WTC11 (cell line): ENCODE results near the gene CAMSAP1. TPM values are rescaled to one million over a fixed set of nuclear protein-coding genes. Genes with fewer than 3 reads are reported as not detected.

ENCODE experiments used
- ATAC-seq: fragments of 200-7000 bp; cut with Tn5 transposase; 2 replicates; pipeline ENCODE4 v1.10.0; 2021; ENCODE audit warnings: mild to moderate bottlenecking, moderate library complexity
- CTCF ChIA-PET: fragments of 300-600 bp; sonication (Branson Sonifier 250); formaldehyde crosslinking; loops from one replicate; lab custom pipeline; 2021; ENCODE audit warnings: antibody characterized with exemption; lab: Charles Lee
- POLR2A ChIA-PET: fragments of 350-600 bp; sonication (Branson Sonifier 250); formaldehyde crosslinking; loops from one replicate; lab custom pipeline; 2021; ENCODE audit warnings: antibody characterized with exemption; lab: Charles Lee
- DNase-seq: peaks from one replicate; pipeline ENCODE4 v3.0.0; 2021; ENCODE audit warnings: low spot score
- H3K27ac Mint-ChIP-seq: 2 replicates; pipeline ENCODE4 v1.8.0; 2021; ENCODE audit warnings: mixed read lengths
- H3K27me3 Mint-ChIP-seq: 2 replicates; pipeline ENCODE4 v1.8.0; 2021; ENCODE audit warnings: low read depth, mild to moderate bottlenecking, moderate library complexity, mixed read lengths
- H3K36me3 Mint-ChIP-seq: 2 replicates; pipeline ENCODE4 v1.8.0; 2021; ENCODE audit warnings: mixed read lengths
- H3K4me1 Mint-ChIP-seq: 2 replicates; pipeline ENCODE4 v1.8.0; 2022; ENCODE audit warnings: mixed read lengths
- H3K4me3 Mint-ChIP-seq: 2 replicates; pipeline ENCODE4 v1.8.0; 2021; ENCODE audit warnings: mild to moderate bottlenecking, moderate library complexity, mixed read lengths
- H3K9me3 Mint-ChIP-seq: 2 replicates; pipeline ENCODE4 v1.8.0; 2021; ENCODE audit warnings: mixed read lengths
- GTF2I ChIP-seq: fragments of 250-450 bp; sonication (Bioruptor Pico); conservative IDR thresholded peaks from 2 replicates; pipeline ENCODE4 v1.4.0; 2021; ENCODE audit warnings: mild to moderate bottlenecking
- MXD4 ChIP-seq: fragments of 250-450 bp; sonication (Bioruptor Pico); IDR thresholded peaks from 2 replicates; pipeline ENCODE4 v1.8.0; 2021; ENCODE audit warnings: mild to moderate bottlenecking, moderate library complexity, borderline replicate concordance
- NR3C1 ChIP-seq: sonication (generic); formaldehyde crosslinking; conservative IDR thresholded peaks from 2 replicates; pipeline ENCODE4 v1.8.1; 2023; ENCODE audit warnings: low read depth, mild to moderate bottlenecking, missing genetic modification reagents
- RORB ChIP-seq: fragments of 250-450 bp; sonication (Bioruptor Pico); IDR thresholded peaks from 2 replicates; pipeline ENCODE4 v1.9.0; 2021; ENCODE audit warnings: mild to moderate bottlenecking
- ZNF121 ChIP-seq: sonication (generic); formaldehyde crosslinking; IDR thresholded peaks from 2 replicates; pipeline ENCODE4 v1.8.0; 2023; ENCODE audit warnings: missing genetic modification reagents
- ZNF138 ChIP-seq: sonication (generic); formaldehyde crosslinking; conservative IDR thresholded peaks from 2 replicates; pipeline ENCODE4 v1.8.1; 2022; ENCODE audit warnings: mild to moderate bottlenecking, moderate library complexity, missing genetic modification reagents
- ZNF219 ChIP-seq: sonication (generic); formaldehyde crosslinking; IDR thresholded peaks from 2 replicates; pipeline ENCODE4 v1.8.0; 2023; ENCODE audit warnings: missing genetic modification reagents, mild to moderate bottlenecking, borderline replicate concordance
- ZNF416 ChIP-seq: fragments of 250-450 bp; sonication (Bioruptor Pico); IDR thresholded peaks from 2 replicates; pipeline ENCODE4 v1.9.0; 2021; ENCODE audit warnings: mild to moderate bottlenecking, inconsistent platforms
- total RNA-seq: library from RNA; stranded (reverse); gene quantifications from 3 replicates; pipeline ENCODE4 v1.2.3, GENCODE V29; 2021
- TF ChIP-seq, protein P1 (sequence below): fragments of 250-450 bp; sonication (Bioruptor Pico); IDR thresholded peaks from 2 replicates; pipeline ENCODE4 v1.9.0; 2021; ENCODE audit warnings: mild to moderate bottlenecking
- TF ChIP-seq, protein P2 (sequence below): fragments of 250-450 bp; sonication (Bioruptor Pico); IDR thresholded peaks from 2 replicates; pipeline ENCODE4 v1.9.0; 2021; ENCODE audit warnings: mild to moderate bottlenecking
- TF ChIP-seq, protein P3 (sequence below): sonication (generic); formaldehyde crosslinking; IDR thresholded peaks from 2 replicates; pipeline ENCODE4 v1.8.0; 2023; ENCODE audit warnings: mild to moderate bottlenecking, missing genetic modification reagents
- TF ChIP-seq, protein P4 (sequence below): sonication (generic); formaldehyde crosslinking; IDR thresholded peaks from 2 replicates; pipeline ENCODE4 v1.8.1; 2023; ENCODE audit warnings: mild to moderate bottlenecking, missing genetic modification reagents
- TF ChIP-seq, protein P5 (sequence below): sonication (generic); formaldehyde crosslinking; IDR thresholded peaks from 2 replicates; pipeline ENCODE4 v1.8.1; 2022; ENCODE audit warnings: mild to moderate bottlenecking, missing genetic modification reagents, moderate library complexity, borderline replicate concordance
- TF ChIP-seq, protein P6 (sequence below): sonication (generic); formaldehyde crosslinking; IDR thresholded peaks from 2 replicates; pipeline ENCODE4 v1.8.0; 2022; ENCODE audit warnings: missing genetic modification reagents

CAMSAP1 gene
- total RNA-seq, 1 experiment from 2014 or later, result 40.5 TPM

DNA sequence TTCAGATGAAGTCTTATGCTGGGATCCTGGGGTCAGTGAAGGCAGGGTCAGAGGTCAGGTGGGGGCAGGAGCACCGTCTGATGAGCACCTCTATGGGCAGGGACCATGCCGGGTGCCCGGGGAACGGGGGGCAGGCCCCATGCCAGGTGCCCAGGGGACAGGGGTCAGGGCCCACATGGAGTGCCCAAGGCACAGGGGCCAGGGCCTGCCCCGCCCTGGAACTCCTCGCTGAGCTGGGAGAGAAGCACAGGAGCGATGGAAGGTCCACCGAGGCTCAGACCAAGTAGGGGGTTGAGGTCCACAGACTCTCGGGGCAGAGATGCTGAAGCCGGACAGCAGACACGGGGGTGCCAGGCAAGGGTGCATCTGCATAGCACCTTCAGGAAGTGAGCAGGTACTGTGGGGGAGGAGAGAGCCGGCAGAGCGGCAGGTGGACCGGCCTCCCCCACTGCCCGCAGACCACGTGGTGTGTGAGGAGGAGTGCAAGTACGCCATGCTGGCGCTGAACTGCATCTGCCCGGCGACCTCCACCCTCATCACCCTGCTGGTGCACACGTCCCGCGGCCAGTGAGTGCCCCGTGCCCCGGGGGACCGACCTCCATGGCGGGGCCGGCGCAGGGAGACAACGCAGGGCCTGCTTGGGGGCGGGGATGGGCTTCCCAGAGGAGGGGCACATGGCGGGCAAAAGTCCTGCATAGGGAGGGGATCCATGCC lies 137.7 kb downstream of the CAMSAP1 start (continued):
- TF ChIP-seq, protein P1, sequence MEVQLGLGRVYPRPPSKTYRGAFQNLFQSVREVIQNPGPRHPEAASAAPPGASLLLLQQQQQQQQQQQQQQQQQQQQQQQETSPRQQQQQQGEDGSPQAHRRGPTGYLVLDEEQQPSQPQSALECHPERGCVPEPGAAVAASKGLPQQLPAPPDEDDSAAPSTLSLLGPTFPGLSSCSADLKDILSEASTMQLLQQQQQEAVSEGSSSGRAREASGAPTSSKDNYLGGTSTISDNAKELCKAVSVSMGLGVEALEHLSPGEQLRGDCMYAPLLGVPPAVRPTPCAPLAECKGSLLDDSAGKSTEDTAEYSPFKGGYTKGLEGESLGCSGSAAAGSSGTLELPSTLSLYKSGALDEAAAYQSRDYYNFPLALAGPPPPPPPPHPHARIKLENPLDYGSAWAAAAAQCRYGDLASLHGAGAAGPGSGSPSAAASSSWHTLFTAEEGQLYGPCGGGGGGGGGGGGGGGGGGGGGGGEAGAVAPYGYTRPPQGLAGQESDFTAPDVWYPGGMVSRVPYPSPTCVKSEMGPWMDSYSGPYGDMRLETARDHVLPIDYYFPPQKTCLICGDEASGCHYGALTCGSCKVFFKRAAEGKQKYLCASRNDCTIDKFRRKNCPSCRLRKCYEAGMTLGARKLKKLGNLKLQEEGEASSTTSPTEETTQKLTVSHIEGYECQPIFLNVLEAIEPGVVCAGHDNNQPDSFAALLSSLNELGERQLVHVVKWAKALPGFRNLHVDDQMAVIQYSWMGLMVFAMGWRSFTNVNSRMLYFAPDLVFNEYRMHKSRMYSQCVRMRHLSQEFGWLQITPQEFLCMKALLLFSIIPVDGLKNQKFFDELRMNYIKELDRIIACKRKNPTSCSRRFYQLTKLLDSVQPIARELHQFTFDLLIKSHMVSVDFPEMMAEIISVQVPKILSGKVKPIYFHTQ, result no peak
- TF ChIP-seq ZNF121 (CRISPR knock-in tag) (no peak), RORB (no peak), ZNF416 (CRISPR knock-in tag) (no peak), MXD4 (no peak), NR3C1 (CRISPR knock-in tag) (no peak), ZNF138 (CRISPR knock-in tag) (no peak), ZNF219 (CRISPR knock-in tag) (no peak)
- TF ChIP-seq, protein P2, sequence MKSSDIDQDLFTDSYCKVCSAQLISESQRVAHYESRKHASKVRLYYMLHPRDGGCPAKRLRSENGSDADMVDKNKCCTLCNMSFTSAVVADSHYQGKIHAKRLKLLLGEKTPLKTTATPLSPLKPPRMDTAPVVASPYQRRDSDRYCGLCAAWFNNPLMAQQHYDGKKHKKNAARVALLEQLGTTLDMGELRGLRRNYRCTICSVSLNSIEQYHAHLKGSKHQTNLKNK (CRISPR knock-in tag), result no peak
- TF ChIP-seq, protein P3, sequence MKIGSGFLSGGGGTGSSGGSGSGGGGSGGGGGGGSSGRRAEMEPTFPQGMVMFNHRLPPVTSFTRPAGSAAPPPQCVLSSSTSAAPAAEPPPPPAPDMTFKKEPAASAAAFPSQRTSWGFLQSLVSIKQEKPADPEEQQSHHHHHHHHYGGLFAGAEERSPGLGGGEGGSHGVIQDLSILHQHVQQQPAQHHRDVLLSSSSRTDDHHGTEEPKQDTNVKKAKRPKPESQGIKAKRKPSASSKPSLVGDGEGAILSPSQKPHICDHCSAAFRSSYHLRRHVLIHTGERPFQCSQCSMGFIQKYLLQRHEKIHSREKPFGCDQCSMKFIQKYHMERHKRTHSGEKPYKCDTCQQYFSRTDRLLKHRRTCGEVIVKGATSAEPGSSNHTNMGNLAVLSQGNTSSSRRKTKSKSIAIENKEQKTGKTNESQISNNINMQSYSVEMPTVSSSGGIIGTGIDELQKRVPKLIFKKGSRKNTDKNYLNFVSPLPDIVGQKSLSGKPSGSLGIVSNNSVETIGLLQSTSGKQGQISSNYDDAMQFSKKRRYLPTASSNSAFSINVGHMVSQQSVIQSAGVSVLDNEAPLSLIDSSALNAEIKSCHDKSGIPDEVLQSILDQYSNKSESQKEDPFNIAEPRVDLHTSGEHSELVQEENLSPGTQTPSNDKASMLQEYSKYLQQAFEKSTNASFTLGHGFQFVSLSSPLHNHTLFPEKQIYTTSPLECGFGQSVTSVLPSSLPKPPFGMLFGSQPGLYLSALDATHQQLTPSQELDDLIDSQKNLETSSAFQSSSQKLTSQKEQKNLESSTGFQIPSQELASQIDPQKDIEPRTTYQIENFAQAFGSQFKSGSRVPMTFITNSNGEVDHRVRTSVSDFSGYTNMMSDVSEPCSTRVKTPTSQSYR, result no peak
- TF ChIP-seq, protein P4, sequence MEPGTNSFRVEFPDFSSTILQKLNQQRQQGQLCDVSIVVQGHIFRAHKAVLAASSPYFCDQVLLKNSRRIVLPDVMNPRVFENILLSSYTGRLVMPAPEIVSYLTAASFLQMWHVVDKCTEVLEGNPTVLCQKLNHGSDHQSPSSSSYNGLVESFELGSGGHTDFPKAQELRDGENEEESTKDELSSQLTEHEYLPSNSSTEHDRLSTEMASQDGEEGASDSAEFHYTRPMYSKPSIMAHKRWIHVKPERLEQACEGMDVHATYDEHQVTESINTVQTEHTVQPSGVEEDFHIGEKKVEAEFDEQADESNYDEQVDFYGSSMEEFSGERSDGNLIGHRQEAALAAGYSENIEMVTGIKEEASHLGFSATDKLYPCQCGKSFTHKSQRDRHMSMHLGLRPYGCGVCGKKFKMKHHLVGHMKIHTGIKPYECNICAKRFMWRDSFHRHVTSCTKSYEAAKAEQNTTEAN (CRISPR knock-in tag), result no peak
- TF ChIP-seq, protein P5, sequence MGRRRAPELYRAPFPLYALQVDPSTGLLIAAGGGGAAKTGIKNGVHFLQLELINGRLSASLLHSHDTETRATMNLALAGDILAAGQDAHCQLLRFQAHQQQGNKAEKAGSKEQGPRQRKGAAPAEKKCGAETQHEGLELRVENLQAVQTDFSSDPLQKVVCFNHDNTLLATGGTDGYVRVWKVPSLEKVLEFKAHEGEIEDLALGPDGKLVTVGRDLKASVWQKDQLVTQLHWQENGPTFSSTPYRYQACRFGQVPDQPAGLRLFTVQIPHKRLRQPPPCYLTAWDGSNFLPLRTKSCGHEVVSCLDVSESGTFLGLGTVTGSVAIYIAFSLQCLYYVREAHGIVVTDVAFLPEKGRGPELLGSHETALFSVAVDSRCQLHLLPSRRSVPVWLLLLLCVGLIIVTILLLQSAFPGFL (CRISPR knock-in tag), result no peak
- TF ChIP-seq, all 79 proteins: peak for 0

DNA sequence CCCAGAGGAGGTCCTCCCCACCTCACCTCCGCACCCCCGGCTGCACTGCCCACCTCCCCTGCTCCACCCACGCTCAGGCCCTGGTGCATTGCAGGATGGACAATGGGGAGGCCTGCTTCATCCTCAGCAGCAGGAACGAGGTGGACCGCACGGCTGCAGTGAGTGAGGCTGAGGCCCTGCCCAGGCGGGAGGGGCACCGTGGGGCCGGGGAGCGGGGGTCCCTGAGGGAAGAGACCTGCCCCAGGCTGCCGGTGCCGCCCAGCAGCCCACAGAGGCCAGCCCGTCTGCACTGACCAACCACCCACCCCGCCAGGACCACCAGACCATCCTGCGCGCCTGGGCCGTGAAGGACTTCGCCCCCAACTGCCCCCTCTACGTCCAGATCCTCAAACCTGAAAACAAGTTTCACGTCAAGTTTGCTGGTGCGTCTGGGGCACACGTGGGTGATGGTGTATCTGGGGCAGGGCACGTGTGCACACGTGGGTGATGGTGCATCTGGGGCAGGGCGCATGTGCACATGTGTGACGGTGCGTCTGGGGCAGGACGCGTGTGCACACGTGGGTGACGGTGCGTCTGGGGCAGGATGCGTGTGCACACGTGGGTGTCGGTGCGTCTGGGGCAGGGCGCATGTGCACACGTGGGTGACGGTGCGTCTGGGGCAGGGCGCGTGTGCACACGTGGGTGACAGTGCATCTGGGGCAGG lies 138.7 kb downstream of the CAMSAP1 start:
- H3K36me3 Mint-ChIP-seq, result no peaks in the 10 kb centered on the region
- no peak for TF ChIP-seq GTF2I (CRISPR knock-in tag)
- TF ChIP-seq, protein P6, sequence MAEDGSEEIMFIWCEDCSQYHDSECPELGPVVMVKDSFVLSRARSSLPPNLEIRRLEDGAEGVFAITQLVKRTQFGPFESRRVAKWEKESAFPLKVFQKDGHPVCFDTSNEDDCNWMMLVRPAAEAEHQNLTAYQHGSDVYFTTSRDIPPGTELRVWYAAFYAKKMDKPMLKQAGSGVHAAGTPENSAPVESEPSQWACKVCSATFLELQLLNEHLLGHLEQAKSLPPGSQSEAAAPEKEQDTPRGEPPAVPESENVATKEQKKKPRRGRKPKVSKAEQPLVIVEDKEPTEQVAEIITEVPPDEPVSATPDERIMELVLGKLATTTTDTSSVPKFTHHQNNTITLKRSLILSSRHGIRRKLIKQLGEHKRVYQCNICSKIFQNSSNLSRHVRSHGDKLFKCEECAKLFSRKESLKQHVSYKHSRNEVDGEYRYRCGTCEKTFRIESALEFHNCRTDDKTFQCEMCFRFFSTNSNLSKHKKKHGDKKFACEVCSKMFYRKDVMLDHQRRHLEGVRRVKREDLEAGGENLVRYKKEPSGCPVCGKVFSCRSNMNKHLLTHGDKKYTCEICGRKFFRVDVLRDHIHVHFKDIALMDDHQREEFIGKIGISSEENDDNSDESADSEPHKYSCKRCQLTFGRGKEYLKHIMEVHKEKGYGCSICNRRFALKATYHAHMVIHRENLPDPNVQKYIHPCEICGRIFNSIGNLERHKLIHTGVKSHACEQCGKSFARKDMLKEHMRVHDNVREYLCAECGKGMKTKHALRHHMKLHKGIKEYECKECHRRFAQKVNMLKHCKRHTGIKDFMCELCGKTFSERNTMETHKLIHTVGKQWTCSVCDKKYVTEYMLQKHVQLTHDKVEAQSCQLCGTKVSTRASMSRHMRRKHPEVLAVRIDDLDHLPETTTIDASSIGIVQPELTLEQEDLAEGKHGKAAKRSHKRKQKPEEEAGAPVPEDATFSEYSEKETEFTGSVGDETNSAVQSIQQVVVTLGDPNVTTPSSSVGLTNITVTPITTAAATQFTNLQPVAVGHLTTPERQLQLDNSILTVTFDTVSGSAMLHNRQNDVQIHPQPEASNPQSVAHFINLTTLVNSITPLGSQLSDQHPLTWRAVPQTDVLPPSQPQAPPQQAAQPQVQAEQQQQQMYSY, result 0 out of 2 replicates have a peak, but pooled peaks have one; percentile 7
- H3K4me1 Mint-ChIP-seq, result no peaks in the 10 kb centered on the region
- no peaks in the 10 kb centered on the region for H3K27me3 Mint-ChIP-seq
- H3K27ac Mint-ChIP-seq, result peak overlapping the region; percentile 21; the same call in 1 of the 2 replicates
- no peak for DNase-seq
- no peak overlapping the region for H3K4me3 Mint-ChIP-seq
- CTCF ChIA-PET, result no interaction called here
- ATAC-seq, result no peak
- H3K9me3 Mint-ChIP-seq, result peaks cover 8% of the 10 kb centered on the region; the same call in 1 of the 2 replicates
- POLR2A ChIA-PET, result no interaction called here
